GM13976 (cell line): ENCODE results near the gene TRMT10B.

Source experiments
- DNase-seq: peaks from one replicate; pipeline ENCODE4 v3.0.0; 2012; ENCODE audit warnings: low spot score
- in situ Hi-C: fragments of 300-500 bp; cut with MboI; formaldehyde crosslinking; loops from one replicate; pipeline ENCODE4 v1.12.0; 2022; ENCODE audit warnings: low sequenced_read_pairs, mixed read lengths, inconsistent platforms; ENCODE audit not compliant: unreplicated experiment
- TF ChIP-seq, protein P1 (sequence below): IDR thresholded peaks from 2 replicates; pipeline ENCODE4 v1.5.1; 2012; ENCODE audit warnings: borderline replicate concordance, mild to moderate bottlenecking; ENCODE audit not compliant: insufficient read depth; ENCODE audit errors: extremely low read depth, missing control alignments, control extremely low read depth

The TRMT10B gene

DNA sequence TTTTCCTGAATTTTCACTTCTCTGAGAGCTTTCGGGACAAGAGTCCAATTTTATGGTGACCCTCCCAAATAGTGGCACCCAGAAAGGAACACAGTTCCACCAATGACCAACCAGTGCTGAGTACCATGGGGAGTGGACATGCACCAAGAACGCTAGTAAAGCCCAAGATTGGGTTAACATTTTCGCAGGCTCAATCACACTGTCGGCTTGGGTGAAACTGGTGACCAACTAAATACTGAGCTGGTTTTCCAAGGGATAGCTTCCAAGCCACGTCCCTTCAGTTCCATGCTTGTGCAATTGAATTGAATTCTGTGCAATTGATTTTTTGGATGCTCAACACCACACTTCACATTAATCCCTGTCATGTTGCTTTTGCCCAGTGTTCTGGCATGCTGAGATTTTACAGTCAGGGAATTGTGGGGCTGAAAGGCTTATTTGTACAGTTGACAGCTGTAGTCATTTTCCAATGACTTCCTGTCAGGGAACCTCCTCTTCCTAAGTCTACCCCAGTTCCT is 37.6 kb upstream of the TRMT10B start:
- TF ChIP-seq, protein P1, sequence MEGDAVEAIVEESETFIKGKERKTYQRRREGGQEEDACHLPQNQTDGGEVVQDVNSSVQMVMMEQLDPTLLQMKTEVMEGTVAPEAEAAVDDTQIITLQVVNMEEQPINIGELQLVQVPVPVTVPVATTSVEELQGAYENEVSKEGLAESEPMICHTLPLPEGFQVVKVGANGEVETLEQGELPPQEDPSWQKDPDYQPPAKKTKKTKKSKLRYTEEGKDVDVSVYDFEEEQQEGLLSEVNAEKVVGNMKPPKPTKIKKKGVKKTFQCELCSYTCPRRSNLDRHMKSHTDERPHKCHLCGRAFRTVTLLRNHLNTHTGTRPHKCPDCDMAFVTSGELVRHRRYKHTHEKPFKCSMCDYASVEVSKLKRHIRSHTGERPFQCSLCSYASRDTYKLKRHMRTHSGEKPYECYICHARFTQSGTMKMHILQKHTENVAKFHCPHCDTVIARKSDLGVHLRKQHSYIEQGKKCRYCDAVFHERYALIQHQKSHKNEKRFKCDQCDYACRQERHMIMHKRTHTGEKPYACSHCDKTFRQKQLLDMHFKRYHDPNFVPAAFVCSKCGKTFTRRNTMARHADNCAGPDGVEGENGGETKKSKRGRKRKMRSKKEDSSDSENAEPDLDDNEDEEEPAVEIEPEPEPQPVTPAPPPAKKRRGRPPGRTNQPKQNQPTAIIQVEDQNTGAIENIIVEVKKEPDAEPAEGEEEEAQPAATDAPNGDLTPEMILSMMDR, result no peak
- no peak for DNase-seq
- in situ Hi-C loops, result no loop called here

DNA sequence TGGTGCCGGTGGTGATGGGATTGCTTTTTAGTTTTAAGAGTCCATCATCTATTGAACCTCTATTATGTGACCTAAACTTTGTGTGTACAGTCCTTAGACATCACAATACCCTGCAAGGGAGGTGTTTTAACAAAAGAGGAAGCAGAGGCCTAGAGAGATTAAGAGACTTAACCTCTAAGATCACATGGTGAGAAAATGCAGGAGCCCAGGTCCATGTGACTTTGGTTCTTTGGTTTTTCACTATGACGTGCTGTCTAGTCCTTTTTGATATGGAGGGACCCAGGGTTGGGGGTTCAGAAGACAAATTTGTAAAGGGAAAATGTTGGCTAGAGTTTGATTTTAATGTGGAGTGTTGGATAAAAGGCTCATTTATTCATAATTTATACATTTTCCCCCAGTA is 34.1 kb upstream of the TRMT10B start:
- TF ChIP-seq, protein P1, result no peak
- peak; percentile 46 for DNase-seq
- in situ Hi-C loops, result no loop called here

DNA sequence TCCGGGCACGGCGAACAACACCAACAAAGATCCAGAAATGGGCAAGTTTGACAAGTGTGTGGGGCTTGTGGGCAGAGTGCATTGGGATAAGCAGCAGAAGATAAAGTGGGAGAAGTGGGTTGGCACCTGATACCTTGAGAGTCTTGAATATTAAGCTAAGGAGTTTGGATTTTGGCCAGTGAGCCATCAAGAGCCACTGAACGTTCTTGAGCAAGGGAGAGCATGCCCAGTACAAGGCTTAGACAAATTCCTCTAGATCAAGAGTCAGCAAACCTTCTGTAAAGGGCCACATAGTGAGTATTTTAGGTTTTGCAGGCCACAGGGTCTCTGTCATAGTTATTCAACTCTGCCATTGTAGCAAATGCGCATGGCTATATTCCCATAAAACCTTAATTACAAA is 26.6 kb upstream of the TRMT10B start:
- TF ChIP-seq, protein P1, result no peak
- in situ Hi-C loops, result loop anchor here (25.0 kb wide), 1 partner anchor 635 kb away; no protein-coding TSS in a partner anchor
- DNase-seq, result no peak

DNA sequence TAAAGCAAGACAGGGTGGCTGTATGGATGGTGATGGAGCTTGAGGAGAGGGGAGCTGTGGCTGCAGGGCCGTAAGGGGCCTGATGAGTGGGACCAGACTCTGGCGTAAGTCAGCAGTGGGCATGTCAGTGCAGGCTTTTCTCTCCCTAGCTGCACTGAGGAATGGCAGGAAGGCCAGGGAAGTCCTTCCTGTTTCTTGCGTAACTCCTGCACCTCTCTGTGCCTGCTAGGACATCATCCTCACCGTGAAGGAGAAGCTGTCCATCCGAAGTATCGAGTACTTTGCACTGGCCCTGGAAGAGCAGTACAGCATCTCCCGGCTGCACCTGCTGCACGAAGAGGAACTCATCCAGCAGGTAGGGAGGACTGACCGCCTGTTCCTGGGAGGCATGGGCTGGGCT is 24.1 kb upstream of the TRMT10B start:
- DNase-seq, result no peak
- TF ChIP-seq, protein P1, result no peak
- in situ Hi-C loops, result loop anchor here (25.0 kb wide), 1 partner anchor 633 kb away; no protein-coding TSS in a partner anchor

DNA sequence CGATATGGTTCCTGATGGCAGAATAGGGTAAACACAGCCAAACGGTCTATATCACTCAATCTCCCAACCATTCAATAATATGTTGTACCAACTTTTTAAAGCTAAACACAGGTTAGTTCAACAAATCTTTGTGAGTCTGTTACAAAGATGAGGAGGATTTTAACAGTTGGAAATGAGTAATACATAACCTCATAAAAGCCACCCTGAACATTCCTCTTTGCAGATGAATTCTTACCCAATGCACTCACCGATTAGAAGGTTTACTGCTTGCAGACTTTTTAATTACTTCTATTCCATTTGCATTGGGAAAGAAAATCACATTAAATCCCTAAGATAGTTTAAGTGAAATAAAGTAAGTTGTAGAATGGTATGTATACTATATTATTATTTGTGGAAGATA is 23.3 kb upstream of the TRMT10B start:
- DNase-seq, result no peak
- in situ Hi-C loops, result loop anchor here (25.0 kb wide), 1 partner anchor 632 kb away; no protein-coding TSS in a partner anchor
- TF ChIP-seq, protein P1, result no peak

DNA sequence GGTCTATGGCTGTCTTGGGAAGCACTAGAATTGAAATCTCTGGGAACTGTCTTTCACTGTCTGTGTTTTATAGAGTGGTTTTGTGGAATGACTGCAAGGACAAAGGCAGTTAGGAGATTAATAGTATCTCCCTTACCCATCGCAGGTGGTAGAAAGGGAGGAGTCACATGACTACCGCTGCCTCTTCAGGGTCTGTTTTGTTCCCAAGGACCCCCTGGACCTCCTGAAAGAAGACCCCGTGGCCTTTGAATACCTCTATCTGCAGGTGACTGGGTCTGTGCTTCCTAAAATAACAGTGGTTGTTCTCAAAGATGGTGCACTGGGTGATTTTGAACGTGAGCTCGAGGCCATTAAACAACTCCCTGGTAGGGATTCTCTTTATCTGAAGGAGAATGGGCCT is 22.8 kb upstream of the TRMT10B start:
- TF ChIP-seq, protein P1, result no peak
- DNase-seq, result no peak
- in situ Hi-C loops, result loop anchor here (25.0 kb wide), 1 partner anchor 631 kb away; no protein-coding TSS in a partner anchor
